SK-N-MC (cell line): ENCODE results near the gene STK32B.

Source experiments
- EZH2 ChIP-seq: fragments of 200-600 bp; sonication (generic); IDR thresholded peaks from one replicate; pipeline ENCODE4 v1.6.1; 2017; ENCODE audit warnings: antibody characterized with exemption
- FOXP2 ChIP-seq: optimal IDR thresholded peaks from 2 replicates; pipeline ENCODE3; 2011; ENCODE audit warnings: mild to moderate bottlenecking, moderate library complexity; ENCODE audit not compliant: insufficient read depth; ENCODE audit errors: extremely low read length, control extremely low read depth
- POLR2AphosphoS5 ChIP-seq: IDR thresholded peaks from 2 replicates; pipeline ENCODE4 v1.6.1; 2012; ENCODE audit warnings: mild to moderate bottlenecking, low read depth, low read length, borderline replicate concordance

DNA sequence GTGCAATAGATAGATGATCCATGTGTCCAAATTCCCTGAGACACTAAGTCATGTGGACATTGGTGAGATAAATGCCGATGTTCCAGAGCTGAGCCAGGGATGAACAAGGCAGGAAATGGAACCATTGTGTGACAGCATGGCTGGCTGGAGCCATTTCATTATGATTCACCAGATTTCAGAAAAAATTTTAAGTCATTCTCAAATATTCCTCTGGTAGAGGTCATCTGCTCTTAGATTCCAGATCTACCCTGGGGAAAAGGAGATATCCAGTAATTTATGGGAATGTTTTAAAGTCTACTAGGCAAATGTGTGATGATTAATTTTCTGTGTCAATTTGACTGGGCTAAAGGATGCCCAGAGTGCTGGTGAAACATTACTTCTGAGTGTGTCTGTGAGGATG, 287.3 kb downstream of the STK32B start:
- TF ChIP-seq POLR2AphosphoS5 (no peak), EZH2 (no peak), FOXP2 (no peak)
